UCSD-AML1 (cell line): Measurements from ENCODE around the gene ABCD1.
"Not testable (repeated sequence)": the region's sequence is repeated elsewhere in the genome, so short reads cannot be mapped to it uniquely, and the experiment has no call there.

ENCODE experiments used
- DNase-seq: peaks from one replicate; lab custom pipeline; 2025; ENCODE audit not compliant: unreplicated experiment; lab: John Stamatoyannopoulos, UW

ABCD1 gene

DNA sequence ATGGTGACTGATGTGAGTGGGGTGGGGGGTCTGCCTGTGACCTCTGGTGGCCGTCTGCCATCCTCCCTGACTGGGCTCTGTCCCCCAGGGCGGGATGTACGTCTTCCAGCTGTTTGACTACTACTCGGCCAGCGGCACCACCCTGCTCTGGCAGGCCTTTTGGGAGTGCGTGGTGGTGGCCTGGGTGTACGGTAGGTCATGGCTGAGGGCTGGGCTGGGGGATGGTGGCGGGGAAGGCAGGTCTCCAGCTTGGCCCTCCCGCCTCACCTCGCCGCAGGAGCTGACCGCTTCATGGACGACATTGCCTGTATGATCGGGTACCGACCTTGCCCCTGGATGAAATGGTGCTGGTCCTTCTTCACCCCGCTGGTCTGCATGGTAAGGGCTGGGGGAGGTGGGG, 30.4 kb upstream of the ABCD1 start:
- not testable (repeated sequence) for DNase-seq

DNA sequence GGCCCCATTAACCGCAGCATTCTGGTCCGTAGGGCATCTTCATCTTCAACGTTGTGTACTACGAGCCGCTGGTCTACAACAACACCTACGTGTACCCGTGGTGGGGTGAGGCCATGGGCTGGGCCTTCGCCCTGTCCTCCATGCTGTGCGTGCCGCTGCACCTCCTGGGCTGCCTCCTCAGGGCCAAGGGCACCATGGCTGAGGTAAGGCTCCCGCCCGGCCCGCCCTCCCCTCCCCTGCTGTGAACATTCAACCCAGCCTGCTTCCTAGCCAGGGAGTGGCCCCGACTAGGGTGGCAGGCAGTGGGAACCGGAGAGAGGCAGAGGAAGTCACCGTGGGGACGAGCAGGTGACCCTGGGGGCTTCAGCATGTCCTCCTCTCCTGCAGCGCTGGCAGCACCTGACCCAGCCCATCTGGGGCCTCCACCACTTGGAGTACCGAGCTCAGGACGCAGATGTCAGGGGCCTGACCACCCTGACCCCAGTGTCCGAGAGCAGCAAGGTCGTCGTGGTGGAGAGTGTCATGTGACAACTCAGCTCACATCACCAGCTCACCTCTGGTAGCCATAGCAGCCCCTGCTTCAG, 29.9 kb upstream of the ABCD1 start:
- no peak for DNase-seq

DNA sequence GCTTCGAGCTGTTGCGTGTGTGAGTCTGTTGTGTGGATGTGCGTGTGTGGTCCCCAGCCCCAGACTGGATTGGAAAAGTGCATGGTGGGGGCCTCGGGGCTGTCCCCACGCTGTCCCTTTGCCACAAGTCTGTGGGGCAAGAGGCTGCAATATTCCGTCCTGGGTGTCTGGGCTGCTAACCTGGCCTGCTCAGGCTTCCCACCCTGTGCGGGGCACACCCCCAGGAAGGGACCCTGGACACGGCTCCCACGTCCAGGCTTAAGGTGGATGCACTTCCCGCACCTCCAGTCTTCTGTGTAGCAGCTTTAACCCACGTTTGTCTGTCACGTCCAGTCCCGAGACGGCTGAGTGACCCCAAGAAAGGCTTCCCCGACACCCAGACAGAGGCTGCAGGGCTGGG, 28.6 kb upstream of the ABCD1 start:
- no peak for DNase-seq

DNA sequence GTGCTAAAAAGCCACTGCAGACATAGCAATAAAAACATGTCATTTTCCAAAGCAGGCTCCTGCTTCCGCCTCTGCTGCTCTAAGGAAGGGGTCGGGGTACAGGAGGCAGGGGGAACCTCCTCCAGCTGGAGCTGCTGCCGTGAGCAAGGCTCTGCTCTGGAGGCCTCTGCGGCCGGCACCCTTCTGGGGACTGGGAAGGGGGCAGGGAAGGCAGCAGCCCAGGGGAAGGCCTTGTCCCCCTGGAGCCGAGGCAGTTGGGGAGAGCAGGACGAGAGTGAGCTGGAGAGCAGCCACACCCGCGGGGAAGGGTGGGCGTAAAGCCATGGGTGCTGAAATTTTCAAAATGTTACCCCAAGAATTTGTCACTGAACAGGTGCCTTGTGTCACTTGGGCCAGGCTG, 28.1 kb upstream of the ABCD1 start:
- not testable (repeated sequence) for DNase-seq

DNA sequence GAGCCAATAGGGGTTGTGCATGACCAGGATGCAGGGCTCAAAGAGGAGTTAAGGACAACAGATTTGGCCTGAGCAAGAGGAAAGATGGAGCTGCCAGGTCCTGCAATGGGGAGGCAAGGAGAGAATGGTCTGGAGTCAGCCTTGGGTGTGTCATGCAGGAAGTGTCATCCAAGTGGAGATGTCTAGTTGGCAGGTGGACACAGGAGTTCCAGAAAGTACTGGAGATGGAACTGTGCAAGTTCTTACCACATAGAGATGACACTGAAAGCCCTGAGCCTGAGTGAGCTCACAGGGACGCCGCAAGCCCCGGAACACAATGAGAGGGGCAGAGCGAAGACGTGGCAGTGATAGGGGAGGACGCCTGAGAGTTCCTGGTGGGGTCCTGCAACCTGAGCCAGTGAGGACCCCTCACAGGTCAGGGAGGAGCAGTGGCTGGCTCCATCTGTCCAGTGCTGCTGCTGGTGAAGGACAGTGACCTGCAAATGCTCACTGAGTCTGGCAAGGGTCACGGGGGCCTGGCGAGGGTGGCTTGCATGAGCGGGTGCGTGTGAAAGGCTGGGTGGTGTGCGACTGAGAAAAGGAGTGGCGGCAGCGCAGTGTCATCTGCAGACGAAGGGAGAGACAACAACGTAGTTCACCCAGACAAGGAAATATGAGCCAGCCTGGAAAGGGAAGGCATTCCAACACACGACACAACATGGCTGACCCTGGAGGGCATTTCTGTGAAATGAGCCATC, 27.5 kb upstream of the ABCD1 start:
- not testable (repeated sequence) for DNase-seq

DNA sequence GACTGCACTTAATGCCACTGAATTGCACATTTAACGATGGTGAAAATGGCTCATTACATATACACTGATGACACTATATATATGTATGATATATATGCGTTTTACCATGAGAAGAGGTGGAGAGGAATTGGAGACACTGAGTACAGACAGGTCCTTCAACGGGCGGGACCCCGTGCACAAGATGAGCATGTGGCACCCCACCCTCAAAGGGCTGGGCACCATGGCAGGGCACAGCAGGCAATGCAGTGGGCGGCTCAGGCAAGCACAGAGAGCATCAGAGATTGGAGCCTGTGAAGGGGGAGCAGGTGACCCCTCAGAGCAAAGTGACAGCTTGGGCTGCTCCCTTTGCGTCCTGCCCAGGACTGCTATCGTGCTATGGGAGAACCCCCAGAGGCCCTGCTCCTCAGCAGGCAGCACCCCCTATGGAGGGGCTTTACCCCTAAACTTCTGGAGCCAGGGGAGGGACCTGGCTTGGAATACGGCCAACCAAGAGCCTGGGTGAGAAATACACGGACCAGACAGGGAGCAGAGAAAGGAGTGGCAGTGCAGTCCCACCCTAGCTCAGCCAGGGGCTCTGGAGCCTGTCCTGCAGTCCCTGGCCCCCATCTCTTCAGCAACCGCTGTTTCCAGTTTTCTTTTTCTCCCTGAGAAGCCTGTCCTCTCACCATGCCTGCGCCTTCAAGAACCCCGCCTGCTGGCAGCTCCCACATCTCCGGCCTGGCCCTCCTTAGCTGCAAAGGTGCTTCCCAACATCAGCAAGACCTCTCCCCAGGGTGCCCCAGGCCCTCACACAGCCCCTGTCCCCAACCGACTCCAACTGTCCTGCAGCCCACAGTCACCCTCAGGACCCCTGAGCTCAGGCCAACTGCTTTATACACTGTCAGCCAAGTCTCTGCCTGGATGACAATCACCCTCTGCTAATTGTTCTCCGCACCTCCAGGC, 26.5 kb upstream of the ABCD1 start:
- no peak for DNase-seq

DNA sequence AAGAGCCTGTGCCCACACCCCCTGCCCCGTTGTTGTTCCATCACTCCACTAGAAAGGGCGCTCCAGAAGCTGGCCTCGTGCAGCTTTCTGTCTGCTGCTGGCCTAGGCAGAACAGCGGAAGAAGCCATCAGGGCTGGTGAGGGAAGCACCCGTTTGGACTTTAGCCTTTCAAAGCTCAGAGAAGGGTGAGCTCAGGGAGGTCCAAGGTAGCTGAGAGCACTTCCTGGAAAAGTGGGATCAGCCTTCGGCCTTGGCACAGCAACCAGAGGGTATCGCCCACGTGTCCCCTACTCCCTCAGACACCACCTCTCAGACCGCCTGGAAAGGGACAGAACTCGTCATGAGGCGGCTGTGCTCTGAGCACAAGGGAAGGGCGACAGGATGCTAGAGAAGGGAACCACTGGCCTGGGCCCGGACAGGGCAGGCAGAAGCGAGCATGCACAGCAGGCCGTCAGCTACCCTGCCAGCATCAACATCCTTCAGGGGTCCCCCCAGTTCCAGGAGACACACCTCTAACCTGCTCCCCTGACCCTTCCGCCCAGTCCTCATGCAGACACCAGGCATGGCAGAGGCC, 25.4 kb upstream of the ABCD1 start:
- not testable (repeated sequence) for DNase-seq

DNA sequence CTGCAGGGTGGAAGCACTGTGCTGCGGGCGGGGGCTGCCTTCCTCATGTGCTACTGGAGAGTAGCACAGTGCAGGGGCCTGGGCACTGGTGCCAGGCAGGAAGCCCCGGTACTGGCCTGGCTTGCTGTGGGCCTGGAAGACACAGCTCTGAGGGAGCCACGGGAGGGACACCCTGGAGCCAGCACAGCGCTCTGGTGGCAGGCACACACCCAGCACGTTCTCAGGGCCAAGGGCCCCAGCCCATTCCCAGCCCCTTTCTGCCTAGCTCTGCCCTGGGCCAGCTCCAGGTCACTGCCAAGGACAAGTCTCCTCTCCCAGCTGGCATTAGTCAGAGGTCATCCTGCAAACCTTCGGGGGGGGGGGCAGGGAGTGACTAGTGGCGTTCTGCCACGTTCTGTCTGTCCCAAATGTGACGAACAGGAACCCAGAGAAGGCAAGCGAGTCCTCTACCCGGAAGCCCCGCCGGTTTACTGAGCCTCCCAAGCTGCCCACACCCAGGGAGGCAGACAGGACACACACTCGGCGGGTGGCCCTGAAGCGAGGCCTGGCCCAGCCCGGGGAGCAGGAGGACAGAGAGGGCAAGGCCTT, 24.8 kb upstream of the ABCD1 start:
- not testable (repeated sequence) for DNase-seq

DNA sequence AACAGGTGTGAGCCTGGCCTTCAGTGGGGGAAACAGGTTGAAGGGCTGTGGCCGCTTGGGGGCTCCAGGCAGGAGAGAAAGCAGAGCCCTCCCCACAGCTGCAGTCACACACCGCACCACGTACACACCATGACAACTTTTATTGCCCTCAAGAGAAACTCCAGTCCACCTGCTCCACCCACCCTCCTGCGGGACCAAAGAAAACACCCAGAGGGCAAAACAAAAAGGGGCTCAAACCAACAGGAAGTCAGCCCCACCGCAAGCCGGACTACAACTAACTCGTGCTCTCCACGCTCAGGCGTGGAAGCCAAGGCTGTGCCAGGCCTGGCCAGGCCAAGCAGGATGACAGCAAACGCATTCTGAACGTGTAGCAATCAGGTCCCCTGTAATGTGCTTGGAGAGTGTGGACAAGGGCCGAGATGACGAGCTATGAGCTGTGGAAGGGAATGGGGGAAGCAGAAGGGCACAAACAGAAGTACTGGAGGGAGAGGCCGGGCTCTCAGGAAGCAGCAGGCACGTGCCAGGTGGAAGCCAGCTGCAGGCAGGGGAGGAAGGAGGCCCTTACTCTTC, 24.2 kb upstream of the ABCD1 start:
- no peak for DNase-seq

DNA sequence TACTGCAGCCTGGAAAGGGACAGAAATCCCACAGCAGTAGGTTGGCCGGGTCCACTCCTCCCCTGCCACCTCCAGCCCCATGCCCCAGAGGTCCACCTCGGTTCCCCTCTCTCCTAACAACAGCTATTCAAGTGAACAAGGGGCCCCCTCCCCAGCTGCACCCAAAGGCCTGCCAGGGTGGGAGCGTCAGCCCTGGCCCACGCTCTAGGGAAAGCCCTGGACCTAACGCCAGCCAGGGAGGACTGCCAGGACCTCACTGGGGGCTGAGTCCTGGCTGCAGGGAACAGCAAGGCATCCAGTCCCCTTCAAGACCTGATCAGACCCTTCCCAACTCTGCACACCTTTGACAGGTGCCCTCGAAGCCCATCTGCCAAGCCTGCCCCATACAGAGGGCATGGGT, 23.7 kb upstream of the ABCD1 start:
- no peak for DNase-seq

DNA sequence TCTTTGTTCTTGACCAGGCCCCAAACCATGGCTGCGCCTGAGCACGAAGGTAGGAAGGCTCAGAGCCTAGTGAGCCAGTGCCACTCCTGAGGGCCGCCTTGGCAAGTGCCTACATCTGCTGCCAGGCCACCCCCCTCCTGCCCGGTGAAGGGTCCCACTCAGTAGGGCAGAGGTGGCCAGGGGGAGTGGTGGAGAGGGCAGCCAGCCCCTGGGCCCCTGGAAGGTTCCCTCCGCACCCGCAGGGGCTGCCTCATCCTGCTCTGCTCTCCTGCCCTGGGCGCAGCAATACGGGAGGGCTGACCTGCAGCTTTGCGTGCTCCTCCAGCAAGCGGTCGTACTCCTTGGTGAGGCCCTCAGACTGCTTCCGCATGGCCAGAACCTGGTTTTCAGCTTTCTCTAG, 22.9 kb upstream of the ABCD1 start:
- DNase-seq = no peak

DNA sequence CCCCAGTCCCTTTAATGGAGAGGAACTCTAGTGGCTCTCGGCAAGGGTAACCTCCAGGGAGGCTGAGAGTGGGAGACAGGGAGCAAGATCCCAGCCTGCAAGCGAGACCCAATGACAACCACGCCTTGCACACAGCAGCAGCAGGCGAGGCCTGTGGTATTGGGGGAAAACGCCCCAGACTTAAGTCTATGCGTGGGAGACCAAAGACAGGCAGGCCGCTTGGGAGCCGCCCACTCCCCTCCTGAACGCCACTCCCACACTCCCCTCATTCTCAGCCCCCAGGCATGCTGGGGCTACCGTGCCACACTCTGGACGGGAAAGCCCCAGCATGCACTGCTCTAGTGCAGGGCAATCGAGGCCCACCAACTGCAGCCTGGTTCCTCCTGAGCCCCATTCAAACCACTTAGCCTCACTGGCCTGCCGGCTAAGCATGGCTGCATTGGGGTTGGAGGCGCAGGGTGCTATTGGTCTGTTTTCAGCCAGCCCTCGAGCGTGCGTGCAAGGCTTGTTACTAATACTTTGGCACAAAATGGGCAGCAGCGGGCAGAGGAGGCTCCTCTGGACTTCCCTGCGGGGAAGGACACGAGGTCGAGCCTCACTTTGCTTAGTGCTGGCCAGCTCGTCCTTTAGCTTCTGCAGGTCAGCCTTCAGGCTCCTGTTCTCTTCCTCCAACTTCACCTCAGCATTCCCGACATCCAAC, 22.2 kb upstream of the ABCD1 start:
- DNase-seq = no peak

DNA sequence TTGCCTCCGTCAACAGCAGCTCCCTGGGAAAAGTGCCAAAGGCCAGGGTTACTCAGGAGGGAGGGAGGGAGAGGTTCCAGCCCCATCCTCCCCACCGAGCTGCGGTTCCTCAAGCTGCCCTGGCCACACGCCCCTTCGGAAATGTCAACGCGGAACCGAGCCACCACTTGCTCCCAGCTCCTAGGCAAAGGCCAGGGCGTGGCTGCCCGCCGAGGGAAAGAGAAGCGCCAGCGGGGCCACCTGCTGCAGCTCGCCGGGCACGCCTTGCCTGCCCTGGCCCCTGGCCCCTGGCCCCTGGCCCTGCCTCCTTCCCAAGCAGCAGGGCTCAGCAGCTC, 21.7 kb upstream of the ABCD1 start:
- DNase-seq = no peak

DNA sequence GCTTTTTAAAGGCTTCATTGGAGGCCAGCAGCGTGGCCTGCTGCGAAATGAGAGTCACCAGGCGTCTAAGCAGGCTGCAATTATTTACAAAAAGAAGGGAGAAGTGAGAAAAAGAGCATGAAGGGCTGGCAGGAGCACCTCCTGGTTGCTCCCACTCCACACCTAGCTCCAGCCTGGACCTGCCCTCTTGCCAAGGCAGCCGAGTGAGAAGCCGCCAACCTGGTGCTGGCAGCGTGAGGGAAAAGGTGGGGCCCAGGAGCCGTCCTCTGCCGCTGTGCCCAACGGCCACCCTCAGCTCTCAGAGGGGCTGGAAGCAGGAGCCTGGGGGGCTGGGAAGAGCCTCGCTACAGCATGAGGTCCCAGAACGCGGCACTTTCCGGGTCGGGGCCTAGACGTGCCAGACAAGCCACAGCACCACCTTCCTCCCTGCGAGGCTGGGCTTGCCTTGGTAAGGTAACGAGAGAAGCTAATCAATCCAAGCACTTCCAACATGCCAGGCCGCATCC, 20.6 kb upstream of the ABCD1 start:
- no peak for DNase-seq

DNA sequence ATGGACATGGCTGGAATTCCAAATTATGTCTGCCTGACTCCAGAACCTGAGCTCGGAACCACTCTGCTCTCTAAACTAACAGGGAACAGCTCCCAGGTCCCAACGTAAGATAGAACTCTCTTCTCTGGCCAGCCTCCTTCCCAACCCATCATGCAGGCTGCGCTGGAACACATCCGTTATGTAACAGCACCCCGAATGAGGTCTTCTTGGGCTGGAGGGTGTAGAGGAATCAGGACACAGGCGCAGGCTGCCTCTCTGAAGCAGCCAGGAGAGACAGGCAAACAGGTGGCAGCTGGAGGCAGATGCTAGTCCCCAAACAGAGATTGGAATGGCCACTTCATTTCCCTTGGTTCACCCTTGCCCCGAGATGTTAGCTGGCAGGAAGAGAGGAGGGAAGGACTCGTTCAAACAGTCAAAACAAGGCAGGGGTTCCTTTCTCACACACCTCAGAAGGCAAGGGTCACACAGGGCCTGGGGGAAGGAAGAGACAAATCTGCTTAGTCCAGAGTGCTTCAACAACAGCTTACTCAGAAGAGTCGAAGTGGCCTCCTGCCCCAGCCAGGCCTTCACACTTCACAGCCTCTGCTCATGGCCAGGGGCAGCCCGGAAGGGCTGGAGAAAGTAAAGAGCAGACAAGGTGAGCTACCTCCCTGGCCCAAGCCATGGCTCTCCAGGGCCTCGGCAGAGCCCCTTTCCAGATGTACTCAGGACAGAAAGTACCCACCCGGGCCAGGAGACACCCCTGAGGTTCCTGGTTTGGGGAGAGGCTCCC, 19.8 kb upstream of the ABCD1 start:
- not testable (repeated sequence) for DNase-seq

DNA sequence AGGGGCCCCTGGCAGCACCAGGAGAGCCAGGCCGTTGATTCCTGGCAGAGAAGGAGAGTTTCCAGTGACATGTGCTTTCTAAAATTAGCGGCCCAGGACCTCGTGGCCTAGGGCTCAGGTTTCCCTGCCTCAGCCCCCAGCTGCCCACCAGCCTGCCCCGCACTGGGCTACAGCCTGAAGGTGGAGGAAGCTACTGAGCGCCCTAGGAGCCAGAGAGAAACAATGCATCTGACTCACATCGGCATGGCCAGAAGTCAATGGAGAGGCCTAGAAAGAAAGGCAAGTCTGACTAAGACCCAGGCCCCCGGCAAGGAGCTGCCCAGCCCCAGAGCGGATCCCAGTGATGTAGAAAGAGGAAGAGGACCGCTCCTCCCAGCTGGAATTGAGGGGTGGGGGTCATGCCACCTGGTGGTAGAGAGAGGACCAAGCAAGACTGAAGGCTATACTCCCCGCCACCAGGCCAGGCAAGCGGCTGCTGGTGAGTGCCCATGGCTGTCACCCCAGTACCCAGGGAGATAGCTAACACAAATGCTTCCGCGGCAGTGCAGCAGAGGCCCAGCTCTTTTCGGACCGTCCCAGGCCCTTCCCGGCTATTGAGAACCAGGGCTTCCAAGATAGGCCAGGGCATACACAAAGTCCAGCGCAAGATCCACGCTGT, 19.1 kb upstream of the ABCD1 start:
- DNase-seq = not testable (repeated sequence)

DNA sequence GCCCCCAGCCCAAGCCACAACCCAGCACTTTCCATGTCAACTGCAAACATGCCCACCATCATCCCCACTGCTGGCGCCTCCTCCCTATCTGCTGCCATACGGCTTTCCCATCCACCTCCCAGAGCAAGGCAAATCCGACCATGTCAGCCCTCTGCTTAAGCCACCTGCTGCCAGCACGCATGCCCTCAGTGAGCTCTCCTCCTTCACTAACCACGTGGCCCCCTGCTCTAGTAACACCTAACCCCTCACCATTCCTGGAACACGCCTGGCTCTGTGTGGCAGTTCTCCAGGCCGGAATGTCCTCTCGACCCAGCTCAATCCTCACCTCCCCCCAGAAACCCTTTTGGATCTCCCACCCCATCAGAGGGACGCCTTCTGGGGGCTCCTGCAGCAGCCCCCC, 17.9 kb upstream of the ABCD1 start:
- no peak for DNase-seq

DNA sequence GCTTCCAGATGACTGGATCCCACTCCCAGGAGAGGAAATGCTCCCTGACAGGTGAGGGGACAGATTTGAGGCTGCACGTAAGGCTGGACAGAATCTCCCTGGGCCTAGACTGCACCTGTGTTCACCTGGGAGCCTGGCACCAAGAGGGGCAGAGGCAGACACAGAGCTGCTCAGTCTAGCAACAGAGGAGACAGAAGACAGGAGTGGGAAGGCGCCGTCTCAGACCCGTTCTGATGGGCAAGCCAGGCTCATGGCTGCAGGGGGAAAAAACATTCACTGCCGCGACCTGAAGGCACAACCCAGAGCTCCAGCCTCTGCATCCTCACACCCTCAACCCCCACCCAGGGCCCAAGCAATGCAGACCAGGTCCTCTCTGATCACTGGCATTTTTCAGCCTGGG, 17.2 kb upstream of the ABCD1 start:
- DNase-seq = no peak

DNA sequence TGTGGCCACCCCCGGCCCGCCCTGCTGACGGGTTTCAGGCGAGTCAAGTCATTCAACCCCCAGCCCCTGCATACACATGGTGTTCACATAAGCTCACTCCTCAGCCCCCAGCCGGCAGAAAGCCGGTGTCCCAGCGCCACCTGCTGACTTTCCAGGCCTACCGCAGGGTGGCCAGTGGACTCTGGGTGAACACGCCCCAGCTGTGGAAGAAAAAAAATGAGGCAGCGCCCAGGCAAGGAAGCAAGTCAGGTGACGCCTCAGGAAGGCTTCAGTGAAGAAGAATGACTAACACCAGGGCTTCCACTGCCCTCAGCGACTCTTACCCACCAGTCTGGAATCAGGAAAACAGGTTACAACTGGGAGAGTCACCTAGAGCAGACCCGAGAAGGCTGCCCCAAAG, 16.2 kb upstream of the ABCD1 start:
- DNase-seq = peak; percentile 75
